HCT116 (cell line): ENCODE data around the gene NSMCE4A. TPM values are rescaled to one million over a fixed set of nuclear protein-coding genes. Genes with fewer than 3 reads are reported as not detected.

Source experiments
- ATAC-seq: fragments of 200-7000 bp; cut with Tn5 transposase; 2 replicates; pipeline ENCODE4 v1.9.1; 2020; ENCODE audit warnings: mild to moderate bottlenecking, moderate library complexity
- BruUV-seq: library from RNA; stranded (reverse); fragments of 400-500 nt; replicated peaks from 2 replicates; lab custom pipeline; 2021; lab: Mats Ljungman, UMichigan
- CTCF ChIA-PET: fragments of 300-600 bp; sonication (Branson Sonifier 250); formaldehyde crosslinking; loops from one replicate; lab custom pipeline; 2021; ENCODE audit warnings: antibody characterized with exemption; lab: Charles Lee
- POLR2A ChIA-PET: fragments of 300-600, 350-600 bp; sonication (Branson Sonifier 250); formaldehyde crosslinking; loops from one replicate; lab custom pipeline; 2021; ENCODE audit warnings: antibody characterized with exemption; lab: Charles Lee
- RAD21 ChIA-PET, 2 experiments: fragments of 300-600 bp; sonication (Branson Sonifier 250); formaldehyde crosslinking; loops; one replicate each; lab custom pipeline; 2023; ENCODE audit warnings: low total read pairs in 2 of 2; ENCODE audit not compliant: uncharacterized antibody in 2 of 2, unreplicated experiment in 2 of 2, low non-redundant PET in 1 of 2; lab: Charles Lee
- DNase-seq: peaks from one replicate; pipeline ENCODE4 v3.0.0-alpha.2; 2010; ENCODE audit warnings: low read depth, low spot score
- H2AFZ ChIP-seq: fragments of 200-600 bp; shearing (Covaris generic), sonication (generic); 2 replicates; pipeline ENCODE4 v1.6.1; 2017; ENCODE audit warnings: low read depth, mixed run types, mixed read lengths, antibody characterized with exemption, low read length; ENCODE audit not compliant: poor library complexity, severe bottlenecking
- H3K27ac ChIP-seq: 2 replicates; pipeline ENCODE4 v1.5.1; 2012; ENCODE audit warnings: low read depth, low read length
- H3K27me3 ChIP-seq: fragments of 200-600 bp; sonication (generic); 2 replicates; pipeline ENCODE4 v1.6.1; 2016; ENCODE audit warnings: mixed run types, low read length, mixed read lengths; ENCODE audit not compliant: insufficient read depth
- H3K36me3 ChIP-seq, 2 experiments: fragments of 200-500 bp in 1 of 2; fragments of 200-600 bp in 1 of 2; sonication (Bioruptor generic) in 1 of 2; sonication (generic) in 1 of 2; 2 replicates each; pipeline versions ENCODE4 v1.5.1 to v1.6.1; 2014 to 2016; ENCODE audit warnings: low read length in 2 of 2, inconsistent platforms in 1 of 2, mixed read lengths in 1 of 2, mixed run types in 1 of 2; ENCODE audit not compliant: insufficient read depth in 2 of 2, control insufficient read depth in 1 of 2
- H3K4me1 ChIP-seq, 2 experiments: fragments of 200-600 bp in 1 of 2; sonication (generic) in 1 of 2; 2 replicates each; pipeline versions ENCODE4 v1.5.1 to v1.6.1; 2012 to 2017; ENCODE audit warnings: low read length in 2 of 2, inconsistent platforms in 1 of 2, mild to moderate bottlenecking in 1 of 2, mixed read lengths in 1 of 2, mixed run types in 1 of 2, moderate library complexity in 1 of 2; ENCODE audit not compliant: insufficient read depth in 2 of 2, control insufficient read depth in 1 of 2
- H3K4me2 ChIP-seq: fragments of 200-600 bp; sonication (generic); 2 replicates; pipeline ENCODE4 v1.6.1; 2017; ENCODE audit warnings: mixed run types, low read length, mixed read lengths
- H3K4me3 ChIP-seq, 2 experiments: fragments of 200-600 bp in 1 of 2; sonication (generic) in 1 of 2; replicated peaks in 1 of 2; 2 replicates each; pipeline ENCODE4 v1.5.1; 2011 to 2016; ENCODE audit warnings: low read length in 2 of 2, control low read depth in 1 of 2, low read depth in 1 of 2, mild to moderate bottlenecking in 1 of 2, mixed read lengths in 1 of 2, mixed run types in 1 of 2
- H3K79me2 ChIP-seq: fragments of 200-600 bp; sonication (generic); 2 replicates; pipeline ENCODE4 v1.6.1; 2017; ENCODE audit warnings: mild to moderate bottlenecking, mixed run types, low read length, moderate library complexity, mixed read lengths; ENCODE audit not compliant: insufficient read depth
- H3K9ac ChIP-seq: fragments of 200-600 bp; sonication (generic); 2 replicates; pipeline ENCODE4 v1.6.1; 2016; ENCODE audit warnings: low read length, mixed read lengths
- H3K9me2 ChIP-seq: fragments of 200-600 bp; sonication (generic), shearing (Covaris generic); 2 replicates; pipeline ENCODE4 v1.6.1; 2017; ENCODE audit warnings: mixed run types, mild to moderate bottlenecking, moderate library complexity; ENCODE audit not compliant: insufficient read depth
- H3K9me3 ChIP-seq, 2 experiments: fragments of 200-500 bp in 1 of 2; fragments of 200-600 bp in 1 of 2; sonication (Bioruptor generic) in 1 of 2; sonication (generic) in 1 of 2; 2 replicates each; pipeline ENCODE4 v1.6.1; 2014 to 2017; ENCODE audit warnings: low read length in 2 of 2, mixed read lengths in 2 of 2, inconsistent platforms in 1 of 2, low read depth in 1 of 2, mild to moderate bottlenecking in 1 of 2, mixed run types in 1 of 2, moderate library complexity in 1 of 2; ENCODE audit not compliant: control insufficient read depth in 1 of 2, insufficient read depth in 1 of 2
- H4K20me1 ChIP-seq: fragments of 200-600 bp; sonication (generic), shearing (Covaris generic); 2 replicates; pipeline ENCODE4 v1.6.1; 2017; ENCODE audit warnings: mixed run types, mild to moderate bottlenecking, moderate library complexity; ENCODE audit not compliant: insufficient read depth
- ATF3 ChIP-seq: IDR thresholded peaks from 2 replicates; pipeline ENCODE4 v1.6.1; 2012
- CEBPB ChIP-seq: IDR thresholded peaks from 2 replicates; pipeline ENCODE4 v1.6.1; 2012; ENCODE audit warnings: low read depth
- CTCF ChIP-seq, 3 experiments: fragments of 200-600 bp in 1 of 3; sonication (generic) in 1 of 3; IDR thresholded peaks in 2 of 3; conservative IDR thresholded peaks in 1 of 3; 2 replicates each; pipeline ENCODE4 v1.5.1; 2012 to 2017; ENCODE audit warnings: low read depth in 2 of 3, low read length in 2 of 3, antibody characterized with exemption in 1 of 3, borderline replicate concordance in 1 of 3, control low read depth in 1 of 3, mild to moderate bottlenecking in 1 of 3, mixed read lengths in 1 of 3, mixed run types in 1 of 3, moderate library complexity in 1 of 3; ENCODE audit not compliant: insufficient read depth in 1 of 3
- JUND ChIP-seq: IDR thresholded peaks from 2 replicates; pipeline ENCODE4 v1.6.1; 2012
- MAX ChIP-seq: IDR thresholded peaks from 2 replicates; pipeline ENCODE4 v1.6.1; 2012
- RAD21 ChIP-seq: IDR thresholded peaks from 2 replicates; pipeline ENCODE4 v1.6.1; 2012; ENCODE audit warnings: low read depth, mild to moderate bottlenecking
- REST ChIP-seq: IDR thresholded peaks from 2 replicates; pipeline ENCODE4 v1.6.1; 2012; ENCODE audit warnings: low read depth
- SIN3A ChIP-seq: IDR thresholded peaks from 2 replicates; pipeline ENCODE4 v1.6.1; 2012; ENCODE audit warnings: low read depth
- SP1 ChIP-seq: IDR thresholded peaks from 2 replicates; pipeline ENCODE4 v1.6.1; 2012; ENCODE audit warnings: low read depth
- SRF ChIP-seq: IDR thresholded peaks from 2 replicates; pipeline ENCODE4 v1.6.1; 2012; ENCODE audit warnings: low read depth
- YY1 ChIP-seq: IDR thresholded peaks from 2 replicates; pipeline ENCODE4 v1.6.1; 2011; ENCODE audit warnings: low read length, low read depth, moderate library complexity, mild to moderate bottlenecking; ENCODE audit not compliant: insufficient replicate concordance; ENCODE audit errors: extremely low read depth
- ZNF274 ChIP-seq: fragments of 200-500 bp; sonication (Bioruptor generic); IDR thresholded peaks from 2 replicates; pipeline ENCODE4 v1.6.1; 2014; ENCODE audit warnings: mild to moderate bottlenecking, low read depth, low read length, inconsistent platforms
- intact Hi-C: fragments of 100-400 bp; cut with micrococcal nuclease; formaldehyde crosslinking; loops from 2 replicates; pipeline ENCODE4 v1.10.0; 2022
- total RNA-seq: library from RNA; stranded (reverse); gene quantifications from one replicate; pipeline ENCODE4 v1.2.1, GENCODE V29; 2021; ENCODE audit not compliant: unreplicated experiment

The NSMCE4A gene
- total RNA-seq, 1 experiment from 2014 or later: 70.6 TPM

GRCh38 chr10:122019414-122019975 is 44.5 kb upstream of the NSMCE4A start:
- Histone ChIP-seq H3K27me3 (no peaks in the 10 kb centered on the region), H4K20me1 (no peaks in the 10 kb centered on the region), H3K9me3 (no peaks in the 10 kb centered on the region), H3K4me1 (no peaks in the 10 kb centered on the region), H3K79me2 (no peaks in the 10 kb centered on the region), H3K36me3 (no peaks in the 10 kb centered on the region), H3K9ac (no peak overlapping the region), H3K4me3 (no peak overlapping the region), H2AFZ (no peak overlapping the region), H3K27ac (no peak overlapping the region), H3K9me2 (no peaks in the 10 kb centered on the region), H3K4me2 (no peak overlapping the region)
- POLR2A ChIA-PET: no interaction called here
- intact Hi-C loops: no loop called here
- BruUV-seq: no TSS peak
- TF ChIP-seq ZNF274: no peak
- TF ChIP-seq RAD21: no peak
- no peak for TF ChIP-seq SP1
- TF ChIP-seq CEBPB: no peak
- no peak for TF ChIP-seq MAX
- TF ChIP-seq REST: no peak
- TF ChIP-seq SRF: no peak
- no peak for TF ChIP-seq JUND
- no peak for TF ChIP-seq CTCF (IDR thresholded peaks at IDR 0.05 in 2 of 3, conservative IDR thresholded peaks at IDR 0.05 in 1 of 3; ENCODE audit: borderline replicate concordance in 1 of 3, insufficient read depth in 1 of 3, low read depth in 2 of 3, low read length in 2 of 3)
- no peak for TF ChIP-seq ATF3
- TF ChIP-seq YY1: no peak
- TF ChIP-seq SIN3A: no peak
- DNase-seq: no peak
- ATAC-seq: no peak
- RAD21 ChIA-PET: no interaction called here
- CTCF ChIA-PET: no interaction called here
